Measurements from ENCODE around the gene NFKBIB.

The NFKBIB gene

GRCh38 chr19:38945562-38946228 is 45.9 kb downstream of the NFKBIB start:
- in situ Hi-C loops (cut with HindIII; ENCODE audit: low pct_ligation_motif_present, low pct_unique_long_range_greater_than_20kb, low sequenced_read_pairs): no loop called here
- no peak for DNase-seq

GRCh38 chr19:38946229-38947010 is 46.7 kb downstream of the NFKBIB start:
- DNase-seq: no peak
- in situ Hi-C loops (cut with HindIII; ENCODE audit: low pct_ligation_motif_present, low pct_unique_long_range_greater_than_20kb, low sequenced_read_pairs): no loop called here

- in situ Hi-C loops (cut with HindIII; ENCODE audit: low pct_ligation_motif_present, low pct_unique_long_range_greater_than_20kb, low sequenced_read_pairs): no loop called here
- DNase-seq: peak; percentile 58
These were observed 50.0 kb downstream of the NFKBIB start for GRCh38 chr19:38949580-38950367.

- DNase-seq: no peak
- in situ Hi-C loops (cut with HindIII; ENCODE audit: low pct_ligation_motif_present, low pct_unique_long_range_greater_than_20kb, low sequenced_read_pairs): no loop called here
These were observed 51.4 kb downstream of the NFKBIB start for GRCh38 chr19:38951187-38951586.

- DNase-seq: peak; percentile 87
- in situ Hi-C loops (cut with HindIII; ENCODE audit: low pct_ligation_motif_present, low pct_unique_long_range_greater_than_20kb, low sequenced_read_pairs): no loop called here
These were observed 52.8 kb downstream of the NFKBIB start for GRCh38 chr19:38952395-38953165.

GRCh38 chr19:38953677-38954076 is 53.9 kb downstream of the NFKBIB start:
- in situ Hi-C loops (cut with HindIII; ENCODE audit: low pct_ligation_motif_present, low pct_unique_long_range_greater_than_20kb, low sequenced_read_pairs): no loop called here
- DNase-seq: no peak

GRCh38 chr19:38956264-38956663 is 56.5 kb downstream of the NFKBIB start:
- no peak for DNase-seq
- in situ Hi-C loops (cut with HindIII; ENCODE audit: low pct_ligation_motif_present, low pct_unique_long_range_greater_than_20kb, low sequenced_read_pairs): no loop called here

GRCh38 chr19:38958301-38958700 is 58.5 kb downstream of the NFKBIB start:
- in situ Hi-C loops (cut with HindIII; ENCODE audit: low pct_ligation_motif_present, low pct_unique_long_range_greater_than_20kb, low sequenced_read_pairs): no loop called here
- DNase-seq: no peak
